ENCODE results near the gene GIMAP1.

Gene GIMAP1

DNA sequence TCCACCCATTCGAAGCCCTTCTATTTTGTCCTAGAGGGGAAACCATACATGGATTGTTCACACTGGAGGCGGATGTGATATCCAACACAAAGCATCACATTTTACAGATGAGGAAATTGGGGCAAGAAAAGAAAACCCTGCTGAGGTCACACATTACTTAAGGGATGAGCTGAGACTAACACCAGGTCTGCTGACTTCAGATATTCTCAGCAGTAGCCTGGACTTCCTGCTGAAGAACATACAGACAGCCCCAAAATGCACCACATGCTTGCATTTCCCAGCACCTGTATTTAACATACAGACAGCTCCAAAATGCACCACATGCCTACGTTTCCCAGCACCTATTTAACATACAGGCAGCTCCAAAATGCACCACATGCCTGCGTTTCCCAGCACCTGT is 32.0 kb downstream of the GIMAP1 start:
- no peak for DNase-seq (ENCODE audit: low read depth)

DNA sequence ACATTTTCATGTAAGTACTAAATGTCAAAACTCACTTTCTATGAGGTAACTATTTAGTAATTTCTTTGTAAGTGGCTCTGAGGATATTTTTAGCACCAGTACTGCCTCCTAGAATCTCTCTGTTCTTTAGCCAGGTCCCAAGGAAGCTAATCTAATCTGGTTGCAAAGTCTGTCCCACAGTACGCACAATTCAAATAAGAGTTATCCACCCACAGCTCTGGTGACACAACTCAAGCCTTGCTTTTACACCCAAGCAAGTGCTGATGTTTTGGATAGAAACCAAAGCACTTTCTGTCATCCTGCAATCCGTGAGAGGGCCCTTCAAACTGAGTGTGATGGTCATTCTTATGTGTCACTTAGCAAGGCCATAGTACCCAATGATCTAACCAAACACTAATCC is 35.3 kb downstream of the GIMAP1 start:
- DNase-seq (ENCODE audit: low read depth): no peak

DNA sequence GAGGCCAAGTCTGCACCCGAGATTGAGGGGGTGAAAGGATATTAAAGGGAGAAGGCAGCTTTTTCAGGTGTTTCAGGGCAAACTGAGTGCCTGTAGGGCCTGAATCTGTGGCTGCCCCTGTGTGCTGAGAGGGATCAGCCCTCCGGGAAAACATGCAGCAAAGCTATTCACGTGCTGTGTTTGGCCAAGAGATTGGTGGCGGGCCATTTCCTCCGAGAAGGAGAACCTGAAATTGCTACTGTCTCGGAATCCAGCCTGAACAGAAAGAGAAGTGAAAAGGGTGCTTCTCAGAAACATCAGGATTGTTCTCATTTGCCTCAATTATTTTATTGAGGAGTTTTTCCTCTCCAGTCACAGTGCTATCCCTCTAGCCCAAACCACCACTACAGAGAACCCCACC is 36.8 kb downstream of the GIMAP1 start:
- no peak for DNase-seq (ENCODE audit: low read depth)

DNA sequence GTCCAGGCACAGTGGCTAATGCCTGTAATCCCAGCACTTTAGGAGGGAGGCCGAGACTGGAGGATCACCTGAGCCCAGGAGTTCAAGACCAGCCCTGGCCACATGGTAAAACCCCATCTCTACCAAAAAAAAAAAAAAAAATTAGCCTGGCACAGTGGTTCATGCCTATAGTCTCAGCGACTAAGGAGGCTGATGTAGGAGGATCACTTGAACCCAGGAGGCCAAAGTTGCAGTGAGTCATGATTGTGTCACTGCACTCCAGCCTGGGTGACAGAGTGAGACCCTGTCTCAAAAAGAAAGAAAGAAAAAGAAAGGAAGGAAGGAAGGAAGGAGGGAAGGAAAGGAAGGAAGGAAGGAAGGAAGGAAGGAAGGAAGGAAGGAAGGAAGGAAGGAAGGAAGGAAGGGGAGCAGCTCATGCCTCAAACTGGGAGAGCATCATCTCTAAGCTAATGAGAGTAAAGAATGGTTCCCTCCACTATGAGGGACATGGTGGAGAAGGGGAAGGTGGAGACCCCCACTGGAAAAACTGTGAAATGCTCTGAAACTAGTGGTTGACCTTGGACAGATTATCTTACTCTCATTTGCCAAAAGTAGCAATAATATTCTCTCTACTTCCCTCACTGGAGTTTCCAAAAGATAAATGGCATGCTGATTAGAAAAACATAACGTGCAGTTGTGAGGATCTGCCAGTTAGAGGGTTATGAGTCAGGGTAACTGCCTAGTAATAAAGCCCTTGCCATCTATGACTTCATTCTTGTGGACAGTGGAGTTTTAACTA is 37.6 kb downstream of the GIMAP1 start:
- DNase-seq (ENCODE audit: low read depth): no peak

DNA sequence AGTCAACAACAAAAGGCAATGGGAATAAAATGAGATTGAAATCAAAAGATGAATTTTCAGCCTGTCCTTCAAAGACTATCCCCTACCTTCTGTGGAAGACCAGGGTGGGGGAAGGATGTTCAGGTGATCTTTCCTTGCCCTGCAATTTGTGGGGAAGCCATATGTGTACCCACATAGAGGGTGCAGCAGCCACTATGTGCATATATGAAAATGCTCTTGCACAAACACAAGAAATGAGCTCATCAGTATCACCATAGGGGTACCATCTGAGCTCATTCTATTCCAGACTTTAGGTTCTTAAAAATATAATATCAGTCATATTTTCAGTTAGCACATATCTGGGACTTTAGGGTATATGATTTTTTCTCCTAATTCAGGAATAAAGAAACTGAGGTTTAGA is 38.5 kb downstream of the GIMAP1 start:
- DNase-seq (ENCODE audit: low read depth): no peak

DNA sequence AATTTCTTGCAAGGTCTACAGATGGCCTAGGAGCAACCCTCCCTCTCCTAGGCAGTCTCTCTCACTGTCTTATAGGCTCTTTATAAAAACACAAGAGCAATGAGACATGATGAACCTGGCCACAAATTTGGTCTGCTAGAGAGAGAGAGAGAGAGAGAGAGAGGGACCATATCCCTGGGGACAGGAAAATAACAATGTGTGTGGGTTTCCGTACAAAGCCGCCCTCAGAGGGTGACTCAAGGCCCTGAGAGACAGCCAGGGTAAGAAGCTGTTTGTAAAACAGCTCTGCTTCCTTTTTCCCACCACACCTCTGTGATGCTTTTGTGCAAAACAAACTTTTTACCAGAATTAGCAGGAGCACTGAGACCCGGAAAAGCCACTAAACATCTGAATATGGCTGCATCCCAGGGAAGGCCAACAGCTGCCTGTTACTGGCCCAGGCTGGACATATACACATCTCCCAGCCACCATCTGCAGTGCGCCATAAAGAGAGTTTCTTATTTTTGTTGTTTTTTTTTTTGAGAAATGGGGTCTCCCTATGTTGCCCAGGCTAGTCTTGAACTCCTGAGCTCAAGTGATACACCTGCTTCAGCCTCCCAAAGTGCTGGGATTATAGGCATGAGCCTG is 39.2 kb downstream of the GIMAP1 start:
- DNase-seq (ENCODE audit: low read depth): no peak

DNA sequence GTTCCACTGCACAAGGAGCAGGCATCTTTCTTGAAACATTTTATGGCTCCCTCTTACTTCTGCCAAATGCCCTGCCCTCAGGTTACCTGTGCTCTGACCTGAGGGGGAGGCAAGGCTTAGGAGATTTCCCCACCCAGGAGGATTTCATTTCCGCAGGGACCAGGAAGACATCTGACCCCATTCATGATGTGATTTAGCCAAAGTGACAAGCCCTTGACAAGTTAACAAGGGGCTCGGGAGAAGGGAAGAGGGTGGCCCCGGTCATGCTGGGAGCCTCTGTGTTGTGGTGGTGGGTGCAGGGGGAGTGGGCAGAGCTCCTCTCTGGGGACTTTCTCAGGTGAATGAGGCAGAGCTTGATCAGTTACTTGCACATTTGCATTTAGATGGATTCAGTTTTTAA is 39.8 kb downstream of the GIMAP1 start:
- no peak for DNase-seq (ENCODE audit: low read depth)

DNA sequence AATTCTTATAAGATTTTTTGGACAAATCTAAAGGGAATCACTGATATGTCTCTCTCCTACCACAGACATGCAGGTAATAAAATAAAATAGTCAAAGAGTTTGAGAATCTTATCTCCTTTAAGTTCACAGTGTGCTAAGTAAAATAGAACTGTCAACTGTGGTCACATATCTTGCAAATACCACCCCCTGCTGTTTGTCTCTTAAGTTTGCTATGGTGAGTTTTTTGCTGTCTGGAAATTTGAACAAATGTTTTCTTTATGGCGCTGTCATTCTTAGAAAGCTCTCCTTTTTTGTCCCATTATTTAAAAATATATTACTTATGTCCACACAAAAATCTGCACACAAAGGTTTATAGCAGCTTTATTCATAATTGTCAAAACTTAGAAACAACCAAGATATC is 40.4 kb downstream of the GIMAP1 start:
- no peak for DNase-seq (ENCODE audit: low read depth)

DNA sequence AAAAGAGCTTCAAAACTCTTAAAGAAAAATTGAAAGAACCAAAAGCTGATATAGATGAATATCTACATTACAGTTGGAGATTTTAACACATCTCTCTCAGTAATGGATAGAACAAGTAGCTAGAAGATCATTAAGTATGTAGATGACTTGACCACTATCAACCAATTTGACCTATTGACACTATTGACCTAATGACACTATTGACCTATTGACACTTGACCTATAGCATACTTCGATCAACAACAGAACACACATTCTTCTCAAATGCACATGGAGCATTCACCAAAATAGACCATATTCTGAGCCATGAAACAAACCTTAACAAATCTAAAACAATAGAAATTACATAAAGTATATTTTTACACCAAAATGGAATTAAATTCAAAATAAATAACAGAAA is 43.1 kb downstream of the GIMAP1 start:
- no peak for DNase-seq (ENCODE audit: low read depth)

DNA sequence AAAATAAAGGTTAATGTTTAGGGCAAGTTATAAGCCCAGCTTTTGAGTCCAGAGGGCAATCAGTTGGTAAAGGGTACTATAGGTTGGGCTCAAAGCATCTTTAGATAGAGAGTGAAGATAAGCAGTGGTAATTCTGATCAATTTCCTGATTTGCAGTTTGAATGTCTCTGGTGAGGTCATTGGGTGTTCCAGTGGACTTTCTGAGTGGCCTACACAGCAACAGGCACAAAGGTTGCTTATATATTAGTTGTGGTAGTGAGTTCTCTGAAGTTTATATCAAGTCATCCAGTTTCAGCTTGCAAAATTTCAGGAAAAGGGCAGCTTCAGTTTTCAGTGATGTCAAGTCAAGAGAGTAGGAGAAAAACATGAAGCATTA is 49.9 kb downstream of the GIMAP1 start:
- no peak for DNase-seq (ENCODE audit: low read depth)

DNA sequence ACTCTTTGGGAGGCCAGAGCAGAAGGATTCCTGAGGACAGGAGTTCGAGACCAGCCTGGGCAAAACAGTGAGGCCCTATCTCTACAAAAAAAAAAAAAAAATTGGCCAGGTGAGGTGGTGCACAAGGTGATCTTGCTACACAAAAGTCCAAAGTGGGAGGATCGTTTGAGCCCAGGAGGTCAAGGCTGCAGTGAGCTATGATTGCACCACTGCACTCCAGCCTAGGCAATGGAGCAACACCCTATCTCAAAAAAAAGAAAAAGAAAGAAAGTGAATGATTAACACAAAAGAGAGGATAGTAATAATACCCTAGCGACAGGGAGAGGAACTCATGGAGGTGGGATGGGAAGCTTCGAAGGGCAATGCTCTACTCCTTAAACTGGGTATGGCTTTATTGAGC is 53.4 kb downstream of the GIMAP1 start:
- no peak for DNase-seq (ENCODE audit: low read depth)
